Stimulated activated CD8-positive, alpha-beta memory T cell treated with anti-CD3 and anti-CD28 coated beads, Interleukin-12 subunit alpha, Interleukin-12 subunit beta, amount 100 ng/mL, for 1 hour (primary cell): ENCODE measurements around the gene PRICKLE1.

Source experiments
- DNase-seq: peaks from one replicate; pipeline ENCODE4 v3.0.0-alpha.2; 2020; ENCODE audit warnings: low read depth

PRICKLE1 gene

GRCh38 chr12:42588524-42589464 lies 752 bp downstream of the PRICKLE1 start:
- DNase-seq = no peak

- DNase-seq = no peak
Observed at GRCh38 chr12:42587601-42588523, 1.7 kb downstream of the PRICKLE1 start.

GRCh38 chr12:42586268-42586667 lies 3.3 kb downstream of the PRICKLE1 start:
- no peak for DNase-seq

- no peak for DNase-seq
Observed at GRCh38 chr12:42585841-42586216, 3.7 kb downstream of the PRICKLE1 start.

- no peak for DNase-seq
Observed at GRCh38 chr12:42585154-42585840, 4.2 kb downstream of the PRICKLE1 start.

- no peak for DNase-seq
Observed at GRCh38 chr12:42584651-42585111, 4.9 kb downstream of the PRICKLE1 start.

- no peak for DNase-seq
Observed at GRCh38 chr12:42583016-42583415, 6.5 kb downstream of the PRICKLE1 start.

GRCh38 chr12:42582498-42582897 lies 7.0 kb downstream of the PRICKLE1 start:
- no peak for DNase-seq

GRCh38 chr12:42582050-42582449 lies 7.5 kb downstream of the PRICKLE1 start:
- no peak for DNase-seq

GRCh38 chr12:42576374-42576773 lies 13.2 kb downstream of the PRICKLE1 start:
- DNase-seq = no peak

GRCh38 chr12:42575717-42576116 lies 13.8 kb downstream of the PRICKLE1 start:
- no peak for DNase-seq

- DNase-seq = no peak
Observed at GRCh38 chr12:42574851-42575266, 14.7 kb downstream of the PRICKLE1 start.

GRCh38 chr12:42571327-42572009 lies 18.1 kb downstream of the PRICKLE1 start:
- DNase-seq = no peak

GRCh38 chr12:42570076-42570475 lies 19.5 kb downstream of the PRICKLE1 start:
- no peak for DNase-seq

- DNase-seq = no peak
Observed at GRCh38 chr12:42568952-42569915, 20.3 kb downstream of the PRICKLE1 start.

GRCh38 chr12:42565633-42566032 lies 23.9 kb downstream of the PRICKLE1 start:
- DNase-seq = no peak

GRCh38 chr12:42564996-42565395 lies 24.6 kb downstream of the PRICKLE1 start:
- DNase-seq = no peak

GRCh38 chr12:42564556-42564955 lies 25.0 kb downstream of the PRICKLE1 start:
- DNase-seq = no peak

GRCh38 chr12:42560977-42561376 lies 28.6 kb downstream of the PRICKLE1 start:
- no peak for DNase-seq

- DNase-seq = no peak
Observed at GRCh38 chr12:42557586-42558172, 31.9 kb downstream of the PRICKLE1 start.
